HG02759 (cell line): Measurements from ENCODE around the gene SYNRG.
"Not testable (repeated sequence)": the region's sequence is repeated elsewhere in the genome, so short reads cannot be mapped to it uniquely, and the experiment has no call there.

Experiments used
- ATAC-seq: cut with Tn5 transposase; IDR thresholded peaks from one replicate; pipeline ENCODE4 v1.9.1; 2021; ENCODE audit warnings: mild to moderate bottlenecking, moderate library complexity; ENCODE audit not compliant: unreplicated experiment

SYNRG gene

GRCh38 chr17:37609170-37610040, at the start of gene SYNRG:
TSS of gene SYNRG (minus strand) at chr17:37609418. CDS start at chr17:37609355, 63 bp downstream.
- ATAC-seq: peak; percentile 93

GRCh38 chr17:37657202-37657601, 48.0 kb upstream of the SYNRG start:
- ATAC-seq: no peak

GRCh38 chr17:37651849-37652248, 42.6 kb upstream of the SYNRG start:
- no peak for ATAC-seq

GRCh38 chr17:37650419-37651003, 41.3 kb upstream of the SYNRG start:
- ATAC-seq: no peak

GRCh38 chr17:37648555-37648954, 39.3 kb upstream of the SYNRG start:
- ATAC-seq: no peak

GRCh38 chr17:37647856-37648255, 38.6 kb upstream of the SYNRG start:
- no peak for ATAC-seq

- no peak for ATAC-seq
Observed at GRCh38 chr17:37643869-37644268, 34.7 kb upstream of the SYNRG start.

GRCh38 chr17:37643118-37643766, 34.0 kb upstream of the SYNRG start, which contains the start of gene DDX52:
TSS of gene DDX52 (minus strand) at chr17:37643446. CDS start at chr17:37643420, 26 bp downstream.
- ATAC-seq: peak; percentile 89

- no peak for ATAC-seq
Observed at GRCh38 chr17:37642681-37643080, 33.5 kb upstream of the SYNRG start.

GRCh38 chr17:37640015-37640414, 30.8 kb upstream of the SYNRG start:
- no peak for ATAC-seq

GRCh38 chr17:37637956-37638355, 28.7 kb upstream of the SYNRG start:
- ATAC-seq: no peak

GRCh38 chr17:37616430-37616829, 7.2 kb upstream of the SYNRG start:
- ATAC-seq: not testable (repeated sequence)

GRCh38 chr17:37614823-37615222, 5.6 kb upstream of the SYNRG start:
- ATAC-seq: no peak

GRCh38 chr17:37614391-37614790, 5.2 kb upstream of the SYNRG start:
- no peak for ATAC-seq

GRCh38 chr17:37610971-37611370, 1.8 kb upstream of the SYNRG start:
- ATAC-seq: no peak

- not testable (repeated sequence) for ATAC-seq
Observed at GRCh38 chr17:37610041-37610420, 813 bp upstream of the SYNRG start.

GRCh38 chr17:37608351-37609169, 658 bp downstream of the SYNRG start:
- peak; percentile 23 for ATAC-seq

- ATAC-seq: no peak
Observed at GRCh38 chr17:37607637-37608331, 1.4 kb downstream of the SYNRG start.

GRCh38 chr17:37605813-37606505, 3.3 kb downstream of the SYNRG start:
- ATAC-seq: no peak

GRCh38 chr17:37605081-37605480, 4.1 kb downstream of the SYNRG start:
- no peak for ATAC-seq
